Transverse colon (tissue), 4 donors: ENCODE results near the gene PDE7B. TPM values are rescaled to one million over a fixed set of nuclear protein-coding genes. Genes with fewer than 3 reads are reported as not detected.

Experiments used
- DNase-seq: peaks from one replicate; pipeline ENCODE4 v3.0.0-alpha.2; 2019
- H3K27ac ChIP-seq, 4 donors: fragments of 200-600 bp; sonication (generic); 2 replicates each; pipeline ENCODE4 v1.5.1; 2016 to 2018; ENCODE audit warnings: inconsistent platforms in 4 of 4
- H3K27me3 ChIP-seq: fragments of 200-600 bp; sonication (generic); 2 replicates; pipeline ENCODE4 v1.5.1; 2017; ENCODE audit warnings: inconsistent platforms
- H3K36me3 ChIP-seq, 4 donors: fragments of 200-600 bp; sonication (generic); 2 replicates each; pipeline ENCODE4 v1.5.1; 2017 to 2019; ENCODE audit warnings: inconsistent platforms in 4 of 4
- H3K4me1 ChIP-seq, 4 donors: fragments of 200-600 bp; sonication (generic); 2 replicates each; pipeline ENCODE4 v1.5.1; 2017 to 2020; ENCODE audit warnings: inconsistent platforms in 4 of 4
- H3K4me3 ChIP-seq, 4 donors: fragments of 200-600 bp; sonication (generic); 1 replicate in 1 of 4; 2 replicates in 3 of 4; pipeline versions ENCODE4 v1.5.1 to v1.6.1; 2017 to 2019; ENCODE audit warnings: inconsistent platforms in 4 of 4
- H3K9me3 ChIP-seq, 2 donors: fragments of 200-600 bp; sonication (generic); 2 replicates each; pipeline ENCODE4 v1.5.1; 2017 to 2019; ENCODE audit warnings: inconsistent platforms in 2 of 2
- CTCF ChIP-seq, 5 experiments: fragments of 200-600 bp in 3 of 5; fragments of 450-650 bp in 2 of 5; sonication (generic) in 3 of 5; IDR thresholded peaks; 1 replicate in 2 of 5; 2 replicates in 3 of 5; pipeline ENCODE4 v1.5.1; 2016 to 2017; ENCODE audit warnings: antibody characterized with exemption in 5 of 5, inconsistent platforms in 3 of 5, mild to moderate bottlenecking in 2 of 5, moderate library complexity in 1 of 5
- EP300 ChIP-seq: sonication (generic); formaldehyde crosslinking; IDR thresholded peaks from one replicate; pipeline ENCODE4 v1.6.1; 2017; ENCODE audit warnings: antibody characterized with exemption, low read depth
- POLR2A ChIP-seq: fragments of 450-650 bp; IDR thresholded peaks from one replicate; pipeline ENCODE4 v1.6.1; 2016; ENCODE audit warnings: antibody characterized with exemption, mild to moderate bottlenecking, moderate library complexity
- POLR2AphosphoS5 ChIP-seq, 3 donors: sonication (generic); formaldehyde crosslinking; IDR thresholded peaks; one replicate each; pipeline ENCODE4 v1.6.1; 2016; ENCODE audit warnings: antibody characterized with exemption in 3 of 3
- WGBS, 2 donors: methylation state at CpG; one replicate each; pipeline ENCODE4 v1.1.5; 2018; ENCODE audit warnings: low coverage in 1 of 2; 5-methylcytosine and 5-hydroxymethylcytosine counted together
- in situ Hi-C, 4 donors: fragments of 200-750 bp; cut with MboI; loops; one replicate each; pipeline versions ENCODE4 v1.15.0 to v1.15.1; 2017; ENCODE audit warnings: low sequenced_read_pairs in 3 of 4, low pct_ligation_motif_present in 1 of 4, low pct_unique_long_range_greater_than_20kb in 1 of 4
- intact Hi-C: fragments of 100-400 bp; cut with DNase I; formaldehyde crosslinking; loops from one replicate; pipeline ENCODE4 v1.15.1; 2023; ENCODE audit warnings: low total_unique reads
- total RNA-seq, 4 donors: library from RNA; depleted of rRNA; stranded (reverse); fragments of >200 nt; gene quantifications; one replicate each; pipeline ENCODE4 v1.1.0, GENCODE V29; 2016

The PDE7B gene
- total RNA-seq, 4 donors from 2014 or later: 0.40 to 2.2 (median 1.4) TPM

DNA sequence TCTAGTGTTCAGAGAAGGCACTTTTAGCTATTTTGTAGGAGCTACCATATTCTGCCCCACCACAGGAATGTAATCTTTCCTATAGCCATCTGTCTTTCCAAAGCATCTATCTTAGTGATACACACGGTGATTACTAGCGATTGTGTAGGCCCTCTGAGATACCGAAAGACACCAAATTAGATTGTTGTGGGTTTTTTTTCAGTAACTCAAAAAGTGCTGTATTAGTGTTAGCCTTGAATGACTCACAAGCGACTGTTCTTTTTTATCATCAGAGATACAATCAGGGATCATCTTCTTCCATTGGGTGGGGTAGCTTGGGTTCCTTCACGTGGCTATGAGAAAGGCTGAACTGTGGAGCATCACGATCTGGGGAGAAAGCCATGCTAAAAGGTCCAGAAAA is 238.4 kb downstream of the PDE7B start:
- no peaks in the 10 kb centered on the region for H3K36me3 ChIP-seq
- H3K27me3 ChIP-seq: no peaks in the 10 kb centered on the region
- no peaks in the 10 kb centered on the region for H3K4me1 ChIP-seq
- no peak overlapping the region for H3K27ac ChIP-seq
- no peak for DNase-seq
- no peaks in the 10 kb centered on the region for H3K9me3 ChIP-seq
- WGBS, 2 donors: 82 to 84% methylated on average over 6 of the region's 6 CpGs
- no peak overlapping the region for H3K4me3 ChIP-seq
- intact Hi-C loops (no loop called here), in situ Hi-C loops (no loop called here)
- TF ChIP-seq POLR2AphosphoS5 (IDR thresholded peaks at IDR 0.05) (no peak), CTCF (IDR thresholded peaks at IDR 0.05) (no peak), EP300 (no peak), POLR2A (no peak)

- H3K4me3 ChIP-seq: no peak overlapping the region
- in situ Hi-C loops: no loop called here
- TF ChIP-seq CTCF (IDR thresholded peaks at IDR 0.05) (no peak), POLR2AphosphoS5 (IDR thresholded peaks at IDR 0.05) (no peak), POLR2A (no peak)
- no peak overlapping the region for H3K27ac ChIP-seq
- no peaks in the 10 kb centered on the region for H3K9me3 ChIP-seq
- no peaks in the 10 kb centered on the region for H3K36me3 ChIP-seq
- no peak for DNase-seq
- WGBS, 2 donors: 74 to 100% methylated on average over 1 of the region's 1 CpG
- no peaks in the 10 kb centered on the region for H3K27me3 ChIP-seq
- intact Hi-C loops: no loop called here
- H3K4me1 ChIP-seq: no peaks in the 10 kb centered on the region
Measured at GRCh38 chr6:136090929-136091328, 239.4 kb downstream of the PDE7B start.

DNA sequence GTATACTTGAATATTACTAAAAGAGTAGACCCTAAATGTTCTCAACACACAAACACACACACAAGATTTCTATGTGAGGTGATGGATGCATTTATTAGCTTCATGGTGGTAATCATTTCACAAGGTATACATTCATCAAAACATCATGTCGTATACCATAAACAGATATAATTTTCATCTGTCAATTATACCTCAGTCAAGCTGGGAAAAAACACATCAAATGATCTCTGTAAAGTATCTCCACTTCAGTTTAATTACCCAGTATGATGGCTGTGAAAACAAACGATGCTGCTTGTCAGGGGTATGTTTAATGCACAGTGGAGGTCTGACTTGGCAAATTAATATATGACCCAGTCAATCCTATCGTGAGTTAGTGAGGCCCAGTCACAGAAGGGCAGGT is 241.4 kb downstream of the PDE7B start:
- in situ Hi-C loops (no loop called here), intact Hi-C loops (no loop called here)
- no peak overlapping the region for H3K4me3 ChIP-seq
- DNase-seq: no peak
- H3K27me3 ChIP-seq: no peaks in the 10 kb centered on the region
- H3K27ac ChIP-seq: no peak overlapping the region
- TF ChIP-seq POLR2AphosphoS5 (IDR thresholded peaks at IDR 0.05): no peak
- no peak for TF ChIP-seq EP300
- H3K36me3 ChIP-seq: no peaks in the 10 kb centered on the region
- 65 to 75% methylated on average over 1 to 3 of the region's 3 CpGs for WGBS, 2 donors
- no peaks in the 10 kb centered on the region for H3K9me3 ChIP-seq
- peaks cover 0 to 3% (median 0%) of the 10 kb centered on the region in 4 donors for H3K4me1 ChIP-seq

DNA sequence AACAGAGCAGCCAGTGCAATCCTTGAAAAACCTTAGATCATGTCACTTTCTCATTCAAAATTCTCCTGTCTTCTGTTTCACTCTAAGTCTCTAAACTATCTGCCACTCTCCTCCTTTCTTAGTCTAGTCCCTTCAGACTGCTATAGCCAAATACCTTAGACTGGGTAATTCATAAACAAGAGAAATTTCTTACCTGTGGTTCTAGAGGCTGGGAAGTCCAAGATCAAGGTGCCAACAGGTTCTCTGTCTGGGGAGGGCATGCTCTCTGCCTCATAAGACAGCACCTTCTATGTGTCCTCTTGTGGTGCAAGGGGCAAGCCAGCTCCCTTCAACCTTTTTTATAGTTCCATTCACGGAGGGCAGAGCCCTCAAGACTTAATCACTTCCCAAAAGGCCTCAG is 242.3 kb downstream of the PDE7B start:
- Histone ChIP-seq H3K36me3 (no peaks in the 10 kb centered on the region), H3K4me3 (no peak overlapping the region), H3K9me3 (no peaks in the 10 kb centered on the region), H3K27ac (no peak overlapping the region), H3K4me1 (peaks cover 0 to 3% (median 0%) of the 10 kb centered on the region in 4 donors), H3K27me3 (no peaks in the 10 kb centered on the region)
- TF ChIP-seq POLR2AphosphoS5 (IDR thresholded peaks at IDR 0.05) (no peak), POLR2A (no peak), CTCF (IDR thresholded peaks at IDR 0.05) (no peak), EP300 (no peak)
- in situ Hi-C loops: no loop called here
- intact Hi-C loops: no loop called here
- 77 to 89% methylated on average over 1 of the region's 1 CpG for WGBS, 2 donors
- DNase-seq: no peak

- 83 to 96% methylated on average over 3 of the region's 3 CpGs for WGBS, 2 donors
- in situ Hi-C loops (no loop called here), intact Hi-C loops (no loop called here)
- H3K36me3 ChIP-seq: no peaks in the 10 kb centered on the region
- H3K9me3 ChIP-seq: no peaks in the 10 kb centered on the region
- no peak overlapping the region for H3K4me3 ChIP-seq
- H3K27me3 ChIP-seq: no peaks in the 10 kb centered on the region
- DNase-seq: no peak
- H3K27ac ChIP-seq: no peak overlapping the region
- no peak for TF ChIP-seq POLR2A
- no peak for TF ChIP-seq EP300
- no peak for TF ChIP-seq CTCF (IDR thresholded peaks at IDR 0.05)
- TF ChIP-seq POLR2AphosphoS5 (IDR thresholded peaks at IDR 0.05): no peak
- peaks cover 0 to 3% (median 0%) of the 10 kb centered on the region in 4 donors for H3K4me1 ChIP-seq
Measured at GRCh38 chr6:136094812-136095211, 243.3 kb downstream of the PDE7B start.
